ENCODE results near the gene JAGN1.
"Not testable (repeated sequence)": the region's sequence is repeated elsewhere in the genome, so short reads cannot be mapped to it uniquely, and the experiment has no call there.

Gene JAGN1

GRCh38 chr3:9898467-9899241, 8.2 kb downstream of the JAGN1 start:
- DNase-seq (ENCODE audit: low spot score), result no peak

GRCh38 chr3:9899289-9899791, 8.9 kb downstream of the JAGN1 start:
- DNase-seq (ENCODE audit: low spot score), result no peak

GRCh38 chr3:9900965-9901415, 10.6 kb downstream of the JAGN1 start:
- DNase-seq (ENCODE audit: low spot score), result not testable (repeated sequence)

- no peak for DNase-seq (ENCODE audit: low spot score)
These were observed 11.6 kb downstream of the JAGN1 start for GRCh38 chr3:9901967-9902366.

GRCh38 chr3:9902372-9903237, 12.2 kb downstream of the JAGN1 start, which contains the start of gene IL17RE:
IL17RE (plus strand) TSS chr3:9902848; CDS start chr3:9902933, 85 bp downstream.
- no peak for DNase-seq (ENCODE audit: low spot score)

GRCh38 chr3:9903238-9903624, 12.8 kb downstream of the JAGN1 start:
- no peak for DNase-seq (ENCODE audit: low spot score)

- no peak for DNase-seq (ENCODE audit: low spot score)
These were observed 13.5 kb downstream of the JAGN1 start for GRCh38 chr3:9903904-9904303.

- DNase-seq (ENCODE audit: low spot score), result no peak
These were observed 16.1 kb downstream of the JAGN1 start for GRCh38 chr3:9906480-9906879.

GRCh38 chr3:9908286-9908685, 17.9 kb downstream of the JAGN1 start:
- no peak for DNase-seq (ENCODE audit: low spot score)

GRCh38 chr3:9909221-9910013, 19.0 kb downstream of the JAGN1 start:
- DNase-seq (ENCODE audit: low spot score), result no peak

GRCh38 chr3:9911863-9912262, 21.5 kb downstream of the JAGN1 start:
- DNase-seq (ENCODE audit: low spot score), result no peak

GRCh38 chr3:9912294-9912935, 22.0 kb downstream of the JAGN1 start:
- DNase-seq (ENCODE audit: low spot score), result no peak

- no peak for DNase-seq (ENCODE audit: low spot score)
These were observed 23.2 kb downstream of the JAGN1 start for GRCh38 chr3:9913601-9914000.

GRCh38 chr3:9914011-9914410, 23.6 kb downstream of the JAGN1 start:
- DNase-seq (ENCODE audit: low spot score), result no peak

- no peak for DNase-seq (ENCODE audit: low spot score)
These were observed 24.3 kb downstream of the JAGN1 start for GRCh38 chr3:9914559-9915253.

- DNase-seq (ENCODE audit: low spot score), result peak; percentile 85
These were observed 25.1 kb downstream of the JAGN1 start for GRCh38 chr3:9915254-9916141.

- DNase-seq (ENCODE audit: low spot score), result no peak
These were observed 25.9 kb downstream of the JAGN1 start for GRCh38 chr3:9916346-9916733.

GRCh38 chr3:9916734-9917680, 26.6 kb downstream of the JAGN1 start, which contains the start of gene IL17RC:
IL17RC (plus strand) TSS chr3:9917098; CDS start chr3:9917316, 218 bp downstream.
- peak; percentile 94 for DNase-seq (ENCODE audit: low spot score)

- no peak for DNase-seq (ENCODE audit: low spot score)
These were observed 27.4 kb downstream of the JAGN1 start for GRCh38 chr3:9917820-9918219.
